ENCODE measurements around the gene ADORA2B. TPM values are rescaled to one million over a fixed set of nuclear protein-coding genes. Genes with fewer than 3 reads are reported as not detected.
A peak's percentile ranks its signal among the peaks of the same experiment; 100 is the strongest.

Gene ADORA2B
- total RNA-seq, 1 donor = 4.7 TPM

DNA sequence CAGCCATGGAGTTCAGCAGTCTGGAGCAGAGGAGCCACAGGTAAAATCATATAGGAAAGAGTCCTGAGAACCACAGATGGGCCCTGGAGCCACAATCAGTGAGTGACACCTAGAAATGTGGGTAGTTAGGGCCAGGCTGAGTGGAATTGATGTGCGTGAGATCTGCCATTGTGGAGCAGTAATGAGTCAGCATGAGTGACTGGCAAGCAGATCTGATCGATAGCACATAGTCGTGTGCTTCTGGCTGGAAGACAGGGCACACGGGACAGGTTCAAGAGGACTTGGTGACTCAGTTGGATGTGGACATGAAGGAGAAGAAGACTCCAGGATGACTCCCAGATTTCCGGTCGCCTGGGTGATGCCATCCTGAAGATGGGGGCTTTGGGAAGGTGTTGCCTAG is 12.3 kb downstream of the ADORA2B start:
- H4K20me1 ChIP-seq (ENCODE audit: insufficient read depth, low read length) = no peaks in the 10 kb centered on the region
- H3K36me3 ChIP-seq (ENCODE audit: insufficient read depth, low read length) = no peaks in the 10 kb centered on the region
- no peak for TF ChIP-seq CTCF (IDR thresholded peaks at IDR 0.05; ENCODE audit: extremely low read depth, low read depth, low read length)
- no peak overlapping the region for H3K4me2 ChIP-seq (ENCODE audit: insufficient read depth, low read length)
- no peak overlapping the region for H3K4me3 ChIP-seq (ENCODE audit: insufficient read depth, low read length)
- H2AFZ ChIP-seq (ENCODE audit: low read length) = no peak overlapping the region
- peaks cover 48% of the 10 kb centered on the region for H3K4me1 ChIP-seq (ENCODE audit: insufficient read depth, low read length)
- H3K27ac ChIP-seq (ENCODE audit: low read depth, low read length) = peak overlapping the region; percentile 46
- H3K27me3 ChIP-seq (ENCODE audit: insufficient read depth, low read length) = no peaks in the 10 kb centered on the region
- DNase-seq (ENCODE audit: insufficient read length, low spot score, missing footprints) = no peak
- peaks cover 13% of the 10 kb centered on the region for H3K79me2 ChIP-seq (ENCODE audit: insufficient read depth, low read length)
- no peaks in the 10 kb centered on the region for H3K9me3 ChIP-seq (ENCODE audit: low read depth, low read length)

- Histone ChIP-seq H3K4me1 (ENCODE audit: insufficient read depth, low read length) (peaks cover 48% of the 10 kb centered on the region), H4K20me1 (ENCODE audit: insufficient read depth, low read length) (no peaks in the 10 kb centered on the region), H3K27me3 (ENCODE audit: insufficient read depth, low read length) (no peaks in the 10 kb centered on the region), H2AFZ (ENCODE audit: low read length) (no peak overlapping the region), H3K9me3 (ENCODE audit: low read depth, low read length) (no peaks in the 10 kb centered on the region), H3K27ac (ENCODE audit: low read depth, low read length) (peak overlapping the region; percentile 86), H3K4me3 (ENCODE audit: insufficient read depth, low read length) (no peak overlapping the region), H3K4me2 (ENCODE audit: insufficient read depth, low read length) (no peak overlapping the region), H3K36me3 (ENCODE audit: insufficient read depth, low read length) (no peaks in the 10 kb centered on the region), H3K79me2 (ENCODE audit: insufficient read depth, low read length) (peaks cover 13% of the 10 kb centered on the region)
- no peak for DNase-seq (ENCODE audit: insufficient read length, low spot score, missing footprints)
- no peak for TF ChIP-seq CTCF (IDR thresholded peaks at IDR 0.05; ENCODE audit: extremely low read depth, low read depth, low read length)
Measured at GRCh38 chr17:15957608-15958307, 12.8 kb downstream of the ADORA2B start.

GRCh38 chr17:15958484-15958854 is 13.5 kb downstream of the ADORA2B start:
- no peak overlapping the region for H2AFZ ChIP-seq (ENCODE audit: low read length)
- DNase-seq (ENCODE audit: insufficient read length, low spot score, missing footprints) = no peak
- no peaks in the 10 kb centered on the region for H3K27me3 ChIP-seq (ENCODE audit: insufficient read depth, low read length)
- peak overlapping the region; percentile 41 for H3K4me2 ChIP-seq (ENCODE audit: insufficient read depth, low read length)
- peaks cover 13% of the 10 kb centered on the region for H3K79me2 ChIP-seq (ENCODE audit: insufficient read depth, low read length)
- TF ChIP-seq CTCF (IDR thresholded peaks at IDR 0.05; ENCODE audit: extremely low read depth, low read depth, low read length) = no peak
- H3K36me3 ChIP-seq (ENCODE audit: insufficient read depth, low read length) = no peaks in the 10 kb centered on the region
- peaks cover 51% of the 10 kb centered on the region for H3K4me1 ChIP-seq (ENCODE audit: insufficient read depth, low read length)
- H3K27ac ChIP-seq (ENCODE audit: low read depth, low read length) = peak overlapping the region; percentile 86
- no peak overlapping the region for H3K4me3 ChIP-seq (ENCODE audit: insufficient read depth, low read length)
- H4K20me1 ChIP-seq (ENCODE audit: insufficient read depth, low read length) = no peaks in the 10 kb centered on the region
- H3K9me3 ChIP-seq (ENCODE audit: low read depth, low read length) = no peaks in the 10 kb centered on the region

DNA sequence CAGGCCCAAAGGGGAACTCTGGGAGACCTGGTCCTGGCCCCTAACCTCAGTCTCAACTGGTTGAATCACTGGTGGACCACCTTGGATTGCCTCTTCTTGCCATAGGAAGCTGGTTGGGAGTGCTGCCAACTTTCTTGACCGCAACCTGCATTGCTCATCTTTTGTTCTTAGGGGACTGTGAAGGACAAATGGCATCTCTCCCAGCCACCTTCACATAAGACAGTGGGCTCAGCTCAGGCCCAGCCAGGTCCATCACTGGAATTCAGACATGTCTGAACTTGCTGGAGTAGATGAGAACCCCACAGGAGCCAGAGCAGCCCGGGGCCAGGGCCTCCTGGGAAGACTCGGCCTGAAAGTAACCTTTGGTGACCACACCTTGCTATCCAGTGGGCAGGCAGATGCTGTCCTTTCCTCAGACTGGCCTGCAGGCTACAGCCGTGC is 18.8 kb downstream of the ADORA2B start:
- peaks cover 40% of the 10 kb centered on the region for H3K4me1 ChIP-seq (ENCODE audit: insufficient read depth, low read length)

More for the DNA sequence above, 18.8 kb downstream of the ADORA2B start:
- Histone ChIP-seq H3K4me2 (ENCODE audit: insufficient read depth, low read length) (no peak overlapping the region), H3K9me3 (ENCODE audit: low read depth, low read length) (no peaks in the 10 kb centered on the region), H3K36me3 (ENCODE audit: insufficient read depth, low read length) (no peaks in the 10 kb centered on the region), H3K27ac (ENCODE audit: low read depth, low read length) (peak overlapping the region; percentile 70), H3K27me3 (ENCODE audit: insufficient read depth, low read length) (no peaks in the 10 kb centered on the region), H3K79me2 (ENCODE audit: insufficient read depth, low read length) (peaks cover 26% of the 10 kb centered on the region), H2AFZ (ENCODE audit: low read length) (no peak overlapping the region), H4K20me1 (ENCODE audit: insufficient read depth, low read length) (no peaks in the 10 kb centered on the region), H3K4me3 (ENCODE audit: insufficient read depth, low read length) (no peak overlapping the region)
- no peak for DNase-seq (ENCODE audit: insufficient read length, low spot score, missing footprints)
- TF ChIP-seq CTCF (IDR thresholded peaks at IDR 0.05; ENCODE audit: extremely low read depth, low read depth, low read length) = no peak

Measured in osteoblast (primary cell).